Stimulated activated CD8-positive, alpha-beta memory T cell treated with anti-CD3 and anti-CD28 coated beads, Interleukin-15, amount 100 ng/mL, for 48 hours (primary cell): ENCODE data around the gene CACNB4.
"Not testable (repeated sequence)": the region's sequence is repeated elsewhere in the genome, so short reads cannot be mapped to it uniquely, and the experiment has no call there.

Source experiments
- DNase-seq, 2 donors: peaks; one replicate each; pipeline ENCODE4 v3.0.0-alpha.2; 2020; ENCODE audit warnings: low read depth in 2 of 2

CACNB4 gene

DNA sequence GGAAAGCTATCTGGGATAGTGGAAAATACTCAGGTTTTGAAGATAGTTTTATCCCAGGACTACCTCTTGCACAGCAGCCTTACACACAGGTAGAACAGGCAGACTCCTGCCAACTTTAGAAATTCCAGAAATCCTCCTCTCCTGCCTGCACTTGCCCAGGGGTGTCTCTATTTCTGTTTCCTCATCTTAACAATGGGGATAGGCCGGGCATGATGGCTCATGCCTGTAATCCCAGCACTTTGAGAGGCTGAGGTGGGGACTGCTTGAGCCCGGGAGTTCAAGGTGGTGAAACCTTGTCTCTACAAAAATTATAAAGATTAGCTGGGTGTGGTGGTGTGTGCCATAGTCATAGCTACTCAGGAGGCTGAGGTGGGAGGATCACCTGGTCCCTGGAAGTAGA lies 153.7 kb downstream of the CACNB4 start:
- no peak for DNase-seq

DNA sequence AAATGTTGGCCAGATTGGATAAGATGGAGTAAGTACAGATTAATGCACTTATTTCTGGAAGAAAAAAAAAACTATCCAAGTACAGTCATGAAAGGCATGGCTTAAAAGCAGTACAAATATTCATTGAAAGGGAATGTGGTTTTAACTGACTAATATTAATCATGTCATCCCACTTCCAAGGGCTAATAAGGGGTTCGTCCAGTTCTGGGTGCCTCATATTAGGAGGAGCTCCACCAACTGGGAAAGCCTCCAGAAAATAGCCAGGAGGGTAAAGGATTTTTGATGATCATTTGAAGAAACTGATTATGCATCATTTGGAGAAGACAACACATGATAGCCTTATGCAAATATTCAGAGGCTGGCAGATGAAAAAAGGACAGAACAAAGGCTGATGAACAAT lies 155.4 kb downstream of the CACNB4 start:
- no peak for DNase-seq

DNA sequence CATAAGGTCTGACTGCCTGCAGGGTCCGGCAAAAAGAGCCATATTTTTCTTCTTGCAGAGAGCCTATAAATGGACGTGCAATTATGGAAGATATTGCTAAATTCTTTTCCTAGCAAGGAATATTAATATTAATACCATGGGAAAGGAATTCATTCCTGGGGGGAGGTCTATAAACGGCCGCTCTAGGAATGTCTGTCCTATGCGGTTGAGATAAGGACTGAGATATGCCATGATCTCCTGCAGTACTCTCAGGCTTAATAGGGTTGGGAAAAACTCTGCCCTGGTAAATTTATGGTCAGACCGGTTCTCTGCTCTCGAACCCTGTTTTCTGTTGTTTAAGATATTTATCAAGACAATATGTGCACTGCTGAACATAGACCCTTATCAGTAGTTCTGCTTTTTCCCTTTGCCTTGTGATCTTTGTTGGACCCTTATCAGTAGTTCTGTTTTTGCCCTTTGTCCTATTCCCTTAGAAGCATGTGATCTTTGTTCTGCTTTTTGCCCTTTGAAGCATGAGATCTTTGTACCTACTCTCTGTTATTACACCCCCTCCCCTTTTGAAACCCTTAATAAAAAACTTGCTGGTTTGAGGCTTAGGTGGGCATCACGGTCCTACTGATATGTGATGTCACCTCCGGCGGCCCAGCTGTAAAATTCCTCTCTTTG lies 156.2 kb downstream of the CACNB4 start:
- not testable (repeated sequence) for DNase-seq

DNA sequence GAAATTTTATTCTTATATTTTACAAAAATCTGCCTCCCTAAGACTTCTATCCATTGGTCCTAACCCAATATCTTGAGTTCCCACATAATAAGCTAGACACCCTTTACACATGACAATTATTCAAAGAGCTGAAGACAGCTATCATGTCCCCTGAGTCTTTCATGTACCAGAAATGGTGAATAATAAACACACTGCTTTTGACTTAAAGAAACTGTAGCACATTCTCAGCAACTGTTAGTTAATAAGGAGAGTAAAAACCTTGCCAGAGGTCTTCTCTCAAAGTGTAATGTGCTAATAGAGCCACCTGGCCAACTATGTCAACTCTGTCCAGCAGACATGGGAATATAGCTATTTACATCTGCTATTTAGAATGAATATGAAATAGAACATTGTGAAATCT lies 160.9 kb downstream of the CACNB4 start:
- no peak for DNase-seq

DNA sequence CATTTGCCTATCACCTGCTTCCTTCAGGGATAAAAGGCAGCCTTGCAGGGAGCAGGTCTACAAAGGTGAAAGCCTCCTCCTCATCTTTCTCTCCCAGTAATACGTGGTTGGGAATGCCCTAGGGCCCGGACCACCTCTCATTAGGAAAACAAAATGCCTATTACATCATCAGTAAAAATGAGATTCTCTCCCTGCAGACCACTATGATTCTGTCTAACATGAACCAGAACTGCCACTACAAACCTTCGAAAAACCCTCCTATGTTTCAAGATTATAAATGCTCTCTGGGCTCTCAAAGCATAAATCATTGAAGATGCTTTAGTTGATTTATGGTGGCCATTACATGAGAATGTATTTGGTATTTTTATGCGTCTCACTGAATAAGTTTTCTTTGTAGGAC lies 162.2 kb downstream of the CACNB4 start:
- DNase-seq: no peak

DNA sequence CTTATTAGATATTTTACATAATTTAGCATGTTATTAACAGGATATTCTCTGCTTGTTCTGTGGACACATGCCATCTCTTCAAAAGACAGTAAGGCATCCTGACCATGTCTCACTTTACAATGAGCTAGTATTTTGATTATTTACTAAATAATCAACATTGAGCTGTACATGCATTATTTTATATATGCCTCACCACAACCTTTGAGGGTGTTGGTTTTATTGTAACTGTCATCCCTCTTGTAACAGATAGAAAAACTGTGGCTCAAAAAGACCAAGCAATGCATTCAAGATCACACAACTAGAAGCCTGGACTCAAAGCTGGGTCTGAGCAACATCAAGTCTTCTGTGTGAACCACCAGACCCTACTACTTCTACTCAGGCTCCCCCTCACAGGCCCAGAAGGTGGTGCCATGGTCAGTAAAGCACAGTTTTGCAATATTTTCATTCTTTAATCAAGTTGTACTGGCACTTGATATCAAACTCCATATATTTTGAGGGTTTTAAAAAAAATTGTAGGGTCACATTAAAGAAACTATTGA lies 165.5 kb downstream of the CACNB4 start:
- no peak for DNase-seq

DNA sequence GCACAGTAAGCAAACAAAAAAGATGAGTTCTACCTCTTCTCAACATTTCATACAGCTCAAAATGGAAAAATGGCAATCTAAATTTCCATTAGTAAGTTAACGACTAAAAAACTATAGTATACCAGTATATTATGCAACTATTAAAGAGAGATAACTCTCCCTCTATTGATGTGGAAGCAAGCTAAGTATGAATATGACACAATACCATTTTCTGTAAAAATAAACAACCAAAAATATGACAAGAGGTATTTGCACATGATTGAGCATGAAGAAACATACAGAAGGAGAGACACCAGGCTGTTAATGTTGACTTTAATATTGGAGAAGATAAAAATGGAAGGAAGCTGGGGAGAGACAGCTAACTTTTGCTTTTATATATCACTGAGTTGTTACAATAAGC lies 167.1 kb downstream of the CACNB4 start:
- DNase-seq: no peak

DNA sequence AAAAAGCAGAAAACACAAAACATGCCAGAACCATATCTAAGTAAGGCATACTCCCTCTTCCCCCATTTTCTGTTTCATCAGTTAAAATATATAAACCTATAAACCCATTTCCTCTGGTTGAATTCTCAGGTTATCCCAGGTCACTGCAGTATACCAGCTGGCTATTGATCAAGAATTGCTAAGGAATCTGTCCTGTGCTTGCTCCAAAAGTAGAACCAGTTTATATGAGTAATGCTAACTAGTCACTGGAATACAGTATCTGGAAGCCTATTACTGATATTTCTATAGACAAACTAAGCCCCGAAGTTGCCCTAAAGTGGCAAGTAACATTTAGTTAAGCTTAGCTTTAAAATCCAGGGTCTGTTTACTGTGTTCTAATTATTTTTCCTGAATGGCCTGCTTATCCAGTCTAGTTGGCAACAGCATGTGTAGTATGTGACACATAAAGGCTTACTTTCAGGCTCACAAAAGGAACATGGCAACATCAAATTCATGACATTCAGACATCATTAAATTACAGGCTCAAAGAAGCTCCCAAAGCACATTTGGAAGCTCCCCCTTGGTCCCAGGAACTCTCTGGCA lies 167.7 kb downstream of the CACNB4 start:
- no peak for DNase-seq

DNA sequence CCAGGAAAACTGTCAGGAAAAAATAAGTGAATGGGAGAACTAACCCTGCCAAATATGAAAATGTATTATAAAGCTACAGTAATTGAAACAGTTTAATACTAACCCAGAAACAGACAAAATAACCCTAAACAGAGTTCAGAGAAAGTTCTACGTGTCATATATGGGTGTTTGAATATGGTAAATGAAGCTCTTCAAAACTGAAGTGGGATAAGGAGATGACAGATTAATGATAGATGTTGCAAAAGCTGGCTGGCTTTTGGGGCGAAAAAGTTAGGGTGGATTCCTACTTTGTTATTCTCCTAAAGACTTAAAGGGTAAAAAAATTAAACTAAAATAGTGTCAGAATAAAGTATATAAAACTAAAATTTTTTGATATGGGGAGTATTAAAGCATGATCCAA lies 168.8 kb downstream of the CACNB4 start:
- no peak for DNase-seq

DNA sequence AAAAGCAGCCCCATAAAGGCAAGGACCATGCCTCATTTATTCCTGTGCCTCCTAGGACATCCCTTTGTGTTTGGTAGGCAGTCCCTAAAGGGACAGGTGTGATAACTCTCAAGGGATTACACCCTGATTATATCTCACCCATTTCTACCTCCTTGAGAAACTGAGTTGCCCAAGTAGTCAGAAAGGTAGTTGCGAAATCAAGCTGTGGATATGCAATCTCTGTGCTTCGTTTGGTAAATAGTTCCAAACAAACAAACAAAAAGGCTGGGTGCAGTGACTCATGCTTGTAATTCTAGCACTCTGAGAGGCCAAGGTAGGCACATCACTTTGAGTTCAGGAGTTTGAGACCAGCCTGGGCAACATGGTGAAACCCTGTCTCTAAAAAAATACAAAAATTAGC lies 170.5 kb downstream of the CACNB4 start:
- DNase-seq: no peak

DNA sequence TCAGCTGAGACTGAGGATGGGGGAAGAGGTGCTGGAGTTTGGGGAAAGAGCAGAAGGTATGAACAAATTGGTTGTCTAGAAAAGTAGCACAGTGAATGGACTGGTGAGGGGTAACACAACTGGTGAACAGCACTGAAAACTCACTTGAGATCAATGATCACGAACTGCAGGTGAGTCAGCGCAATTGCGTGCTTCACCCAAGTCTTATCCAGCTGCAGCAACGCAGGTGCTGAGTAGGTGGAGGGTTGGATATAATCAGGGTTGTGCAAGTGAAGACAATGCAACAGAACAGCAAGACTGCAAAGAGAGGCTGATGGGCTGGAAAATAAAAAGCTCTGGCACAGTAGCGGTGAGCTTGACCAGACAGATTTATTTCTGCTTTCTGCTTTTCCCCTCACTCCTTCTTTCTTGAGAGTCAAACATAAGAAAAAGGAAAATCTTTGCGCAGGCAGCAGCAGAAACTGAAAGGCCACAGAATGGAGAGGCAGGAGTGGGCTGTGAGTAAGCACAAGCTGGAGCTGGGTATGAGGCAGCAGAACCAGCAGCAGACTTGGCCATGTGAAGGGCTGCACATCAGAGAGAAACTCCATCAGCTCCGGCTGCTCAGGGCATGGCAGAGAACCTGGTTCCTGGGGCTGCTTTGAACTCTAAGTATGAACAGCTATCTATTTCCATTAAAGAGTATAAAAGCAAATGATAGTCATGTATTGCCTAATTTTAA lies 171.2 kb downstream of the CACNB4 start:
- DNase-seq: no peak

DNA sequence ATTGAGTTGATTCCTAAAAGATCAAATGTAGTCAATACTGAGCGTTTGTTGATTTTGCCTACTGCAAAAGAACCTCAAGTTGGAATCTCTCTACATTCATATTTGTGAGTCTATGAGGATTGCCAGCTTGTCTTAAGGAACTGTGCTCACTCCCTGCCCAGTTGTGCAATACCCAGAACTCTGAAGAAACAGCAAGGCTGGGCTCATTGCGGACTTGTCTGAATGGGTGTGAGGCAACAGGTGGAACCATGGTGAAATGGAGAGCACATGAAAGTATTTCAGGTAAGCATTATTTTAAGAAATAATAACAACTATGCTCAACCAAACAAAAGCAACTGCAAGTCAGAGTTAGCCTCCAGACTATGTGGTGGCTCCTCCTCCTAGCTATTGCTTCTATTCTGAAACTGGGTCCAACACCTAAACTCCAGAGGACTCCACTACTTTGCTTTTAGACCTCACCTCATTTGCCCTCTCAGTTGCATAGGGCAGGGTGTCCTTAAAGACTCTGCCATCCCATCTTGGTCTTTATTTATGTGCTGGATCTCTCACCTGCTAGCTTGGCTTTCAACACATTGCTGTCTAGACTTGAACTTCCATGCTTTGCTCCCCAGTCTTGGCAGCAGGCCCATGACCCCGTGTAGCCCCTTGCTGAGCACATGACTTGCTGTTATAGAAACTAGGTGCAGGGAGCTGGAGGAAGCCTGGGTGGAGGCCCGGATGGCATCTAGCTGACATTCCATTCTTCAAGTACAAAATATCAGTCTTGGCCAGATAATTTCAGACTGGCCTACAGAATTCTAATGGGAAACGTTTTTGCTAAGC lies 175.8 kb downstream of the CACNB4 start:
- DNase-seq: no peak

DNA sequence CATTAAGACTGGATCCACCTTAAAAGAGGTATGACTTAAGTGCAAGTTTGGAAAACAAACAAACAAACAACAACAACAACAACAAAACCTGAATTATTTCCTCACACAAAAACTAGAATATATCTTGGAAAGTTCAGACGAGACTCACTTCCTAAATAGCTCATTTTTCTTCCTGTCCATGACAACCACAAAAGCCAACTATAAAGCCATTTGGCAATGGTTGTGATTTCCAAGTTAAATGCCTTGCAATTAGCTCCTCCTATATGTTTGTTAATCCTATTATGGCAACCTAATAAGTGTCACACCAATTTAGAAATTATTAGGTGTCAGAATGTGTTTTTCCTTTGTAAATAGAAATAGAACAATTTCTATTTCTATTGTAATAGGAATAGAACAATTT lies 179.1 kb downstream of the CACNB4 start:
- DNase-seq: no peak

DNA sequence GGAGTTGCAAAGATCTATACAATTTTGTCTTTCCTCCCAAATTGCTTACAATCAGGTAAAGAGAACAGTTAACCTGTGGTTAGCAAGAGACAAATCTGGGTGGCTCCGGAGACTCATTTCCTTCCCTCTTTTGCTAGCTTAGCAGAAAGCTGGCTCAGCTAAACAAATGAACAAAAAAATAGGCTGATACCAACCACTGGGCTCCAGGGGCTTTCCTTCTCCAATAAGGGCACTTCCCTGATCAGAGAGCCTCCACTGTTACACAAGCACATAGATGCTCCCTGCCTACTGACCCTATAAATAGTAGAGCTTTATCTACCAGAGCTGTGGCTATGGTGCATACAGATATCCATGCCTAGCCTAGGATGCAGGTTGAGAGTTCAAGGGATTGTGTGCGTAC lies 180.5 kb downstream of the CACNB4 start:
- DNase-seq: no peak

DNA sequence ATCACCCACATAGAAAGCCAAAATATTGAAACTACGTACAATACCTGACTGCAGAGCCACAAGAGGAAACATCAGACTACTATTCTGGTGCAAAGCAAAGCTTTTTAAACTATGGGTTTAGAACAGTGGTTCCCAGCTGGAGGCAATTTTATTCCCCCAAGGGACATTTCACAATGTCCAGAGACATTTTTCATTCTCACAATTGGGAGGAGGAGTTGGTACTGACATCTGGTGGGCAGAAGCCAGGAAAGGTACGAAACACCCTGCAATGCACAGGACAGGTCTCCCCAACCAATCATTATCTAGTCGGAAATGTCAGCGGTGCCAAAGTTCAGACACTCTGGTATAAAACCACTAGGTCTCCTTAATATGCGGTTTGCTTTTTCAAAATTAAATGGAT lies 182.2 kb downstream of the CACNB4 start:
- no peak for DNase-seq

DNA sequence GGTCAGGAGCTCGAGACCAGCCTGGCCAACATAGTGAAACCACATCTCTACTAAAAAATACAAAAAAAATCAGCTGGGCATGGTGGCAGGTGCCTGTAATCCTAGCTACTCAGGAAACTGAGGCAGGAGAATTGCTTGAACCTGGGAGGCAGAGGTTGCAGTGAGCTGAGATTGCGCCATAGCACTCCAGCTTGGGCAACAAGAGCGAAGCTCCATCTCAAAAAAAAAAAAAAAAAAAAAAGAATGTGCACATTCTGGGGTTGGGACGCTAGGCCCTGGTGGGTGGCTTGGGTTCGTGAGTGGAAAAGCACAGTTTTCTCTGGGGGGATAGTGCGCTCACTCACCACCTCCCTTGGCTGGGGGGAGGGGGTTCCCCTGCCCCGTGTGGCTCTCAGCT lies 183.2 kb downstream of the CACNB4 start:
- DNase-seq: not testable (repeated sequence)

DNA sequence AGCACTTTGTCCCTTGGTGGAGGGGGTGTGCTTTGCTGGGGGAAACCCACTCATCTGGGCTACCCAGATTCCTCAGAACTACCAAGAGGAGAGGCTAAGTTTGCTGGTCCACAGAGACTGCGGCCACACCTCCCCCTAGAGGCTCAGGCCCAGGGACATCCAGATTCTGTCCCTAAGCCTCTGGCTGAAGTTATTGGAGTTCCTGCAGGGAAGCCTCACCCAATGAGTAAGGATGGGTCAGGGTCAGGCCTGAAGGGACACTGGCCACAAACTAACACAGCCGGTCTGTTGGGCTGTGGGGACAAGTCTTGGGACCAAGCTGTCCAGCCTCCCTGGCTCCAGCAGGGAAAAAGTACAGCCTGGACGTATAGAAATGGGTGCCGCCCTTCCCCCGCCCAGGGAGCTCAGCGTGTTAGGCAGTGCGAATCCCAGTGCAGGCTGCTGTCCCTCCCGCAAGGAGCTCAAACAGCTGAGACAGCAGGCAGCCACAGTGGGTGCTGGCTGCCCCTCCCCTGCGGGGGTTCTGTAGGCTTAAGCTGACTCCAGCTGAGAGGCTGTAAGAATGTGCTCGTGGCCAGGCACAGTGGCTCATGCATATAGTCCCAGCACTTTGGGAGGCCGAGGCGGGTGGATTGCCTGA lies 183.7 kb downstream of the CACNB4 start:
- DNase-seq: no peak

DNA sequence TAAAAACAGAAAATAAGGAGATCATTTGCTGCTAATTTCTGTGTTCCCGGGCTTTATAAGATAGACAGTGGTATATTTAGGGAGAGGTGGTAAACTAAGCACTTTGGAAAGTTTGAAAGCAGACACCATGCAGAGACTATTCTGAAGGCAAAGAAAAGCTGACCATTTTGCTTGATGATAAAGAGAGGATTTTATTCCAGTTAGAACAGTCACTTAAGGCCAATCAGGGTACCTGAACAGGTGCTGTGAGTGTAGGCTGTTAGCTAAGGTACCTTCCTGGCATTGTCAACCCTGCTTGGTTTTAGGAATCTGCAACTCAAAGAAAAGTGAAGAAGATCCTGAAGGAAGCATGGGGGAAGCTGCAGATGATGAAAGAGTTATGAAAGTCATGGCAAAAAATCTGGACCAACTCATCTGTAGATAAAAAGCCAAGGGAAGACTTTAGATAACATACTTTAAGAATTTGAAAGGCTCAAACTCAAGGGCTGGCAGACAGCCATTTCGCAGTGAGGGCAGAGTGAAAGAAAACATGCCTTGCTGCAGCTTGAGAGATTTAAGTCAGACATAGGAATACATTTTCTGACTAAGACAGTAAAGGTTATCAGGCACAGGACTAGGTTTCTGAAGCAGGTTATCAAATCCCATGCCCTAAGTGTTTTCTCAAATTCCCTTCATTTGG lies 190.5 kb downstream of the CACNB4 start:
- DNase-seq: no peak

DNA sequence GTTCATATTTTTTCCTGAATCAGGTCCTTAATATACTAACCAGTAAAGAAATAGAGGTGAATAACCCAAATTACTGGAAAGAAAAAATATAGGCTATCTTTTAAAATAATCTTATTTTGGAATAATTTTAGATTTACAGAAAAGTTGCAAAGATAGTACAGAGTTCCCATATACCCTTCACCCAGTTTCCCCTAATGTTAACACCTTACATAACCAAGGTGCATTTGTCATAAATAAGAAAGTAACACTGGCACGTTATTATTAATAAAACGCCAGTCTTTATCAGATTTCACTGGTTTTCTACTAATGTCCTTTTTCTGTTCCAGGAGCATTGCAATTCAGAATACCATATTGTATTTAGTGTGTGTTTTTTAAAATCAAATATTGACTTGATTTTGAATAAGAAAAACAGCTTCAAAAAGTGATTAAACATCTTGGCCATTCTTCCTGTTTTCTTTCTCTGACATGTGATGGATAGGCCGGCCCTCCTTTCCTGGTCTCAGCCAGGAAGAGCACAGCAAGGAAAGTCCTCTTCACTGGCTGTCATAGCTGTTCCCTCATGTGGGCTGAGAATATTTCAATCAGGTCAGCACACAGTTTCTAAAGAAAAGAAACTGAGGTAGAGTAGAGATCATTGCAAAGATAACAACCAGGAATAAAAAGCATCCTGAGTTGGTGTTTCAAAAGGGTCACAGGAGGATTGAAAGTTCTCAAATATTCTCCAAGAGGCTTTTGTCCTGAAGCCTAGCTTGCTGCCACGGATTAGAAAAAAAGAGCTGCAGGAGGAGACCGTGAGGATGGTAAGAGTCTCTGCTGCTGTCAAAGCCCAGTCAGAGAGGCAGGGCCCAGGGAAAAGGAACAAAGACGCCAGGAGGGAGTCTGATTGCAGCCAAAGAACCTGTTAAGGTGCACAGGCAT lies 191.3 kb downstream of the CACNB4 start:
- no peak for DNase-seq

DNA sequence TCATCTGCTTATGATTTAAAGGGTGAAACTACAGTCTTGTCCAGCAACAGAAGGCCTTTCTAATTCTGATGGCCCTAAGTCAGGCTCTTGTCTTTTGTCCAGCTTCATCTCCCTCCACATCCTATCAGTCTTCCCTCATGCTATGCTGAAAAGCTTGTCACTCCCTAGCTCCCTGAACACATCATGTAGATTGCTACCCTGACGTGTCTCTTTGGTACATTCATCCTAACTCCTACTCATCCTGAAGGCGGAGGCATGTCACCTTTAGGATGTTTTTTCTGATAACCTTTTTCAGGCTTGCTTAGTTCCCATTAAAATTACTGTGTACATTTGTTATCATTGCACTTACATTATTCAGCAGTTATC lies 192.2 kb downstream of the CACNB4 start:
- DNase-seq: no peak
